NCI-H2171 treated with DMSO at 0.1 percent for 48 hours (cell line): ENCODE results near the gene AGT.
"Not testable (repeated sequence)": the region's sequence is repeated elsewhere in the genome, so short reads cannot be mapped to it uniquely, and the experiment has no call there.

Experiments
- DNase-seq: peaks from one replicate; lab custom pipeline; 2025; lab: John Stamatoyannopoulos, UW

AGT gene

GRCh38 chr1:230707732-230708630 lies 5.9 kb downstream of the AGT start:
- no peak for DNase-seq

- no peak for DNase-seq
These were observed 6.8 kb downstream of the AGT start for GRCh38 chr1:230706887-230707731.

- DNase-seq: no peak
These were observed 7.8 kb downstream of the AGT start for GRCh38 chr1:230706020-230706699.

GRCh38 chr1:230705289-230706019 lies 8.5 kb downstream of the AGT start:
- no peak for DNase-seq

- DNase-seq: no peak
These were observed 9.1 kb downstream of the AGT start for GRCh38 chr1:230704830-230705229.

- DNase-seq: no peak
These were observed 10.1 kb downstream of the AGT start for GRCh38 chr1:230703679-230704385.

- no peak for DNase-seq
These were observed 10.8 kb downstream of the AGT start for GRCh38 chr1:230702934-230703678.

- DNase-seq: no peak
These were observed 11.8 kb downstream of the AGT start for GRCh38 chr1:230701895-230702768.

GRCh38 chr1:230701434-230701833 lies 12.5 kb downstream of the AGT start:
- no peak for DNase-seq

- DNase-seq: no peak
These were observed 13.8 kb downstream of the AGT start for GRCh38 chr1:230700132-230700531.

- DNase-seq: no peak
These were observed 14.2 kb downstream of the AGT start for GRCh38 chr1:230699716-230700115.

- DNase-seq: not testable (repeated sequence)
These were observed 15.0 kb downstream of the AGT start for GRCh38 chr1:230698964-230699363.

GRCh38 chr1:230698130-230698529 lies 15.8 kb downstream of the AGT start:
- DNase-seq: no peak

GRCh38 chr1:230696722-230697437 lies 17.0 kb downstream of the AGT start:
- no peak for DNase-seq

- no peak for DNase-seq
These were observed 17.7 kb downstream of the AGT start for GRCh38 chr1:230696218-230696617.

GRCh38 chr1:230694991-230695390 lies 18.9 kb downstream of the AGT start:
- no peak for DNase-seq

- no peak for DNase-seq
These were observed 19.5 kb downstream of the AGT start for GRCh38 chr1:230694464-230694863.

GRCh38 chr1:230693777-230694176 lies 20.1 kb downstream of the AGT start:
- no peak for DNase-seq

- DNase-seq: no peak
These were observed 20.7 kb downstream of the AGT start for GRCh38 chr1:230693221-230693620.
